ENCODE data around the gene STX2. TPM values are rescaled to one million over a fixed set of nuclear protein-coding genes. Genes with fewer than 3 reads are reported as not detected.

STX2 gene
- total RNA-seq, 2 donors from 2014 or later, result 18.2 to 20.2 TPM

DNA sequence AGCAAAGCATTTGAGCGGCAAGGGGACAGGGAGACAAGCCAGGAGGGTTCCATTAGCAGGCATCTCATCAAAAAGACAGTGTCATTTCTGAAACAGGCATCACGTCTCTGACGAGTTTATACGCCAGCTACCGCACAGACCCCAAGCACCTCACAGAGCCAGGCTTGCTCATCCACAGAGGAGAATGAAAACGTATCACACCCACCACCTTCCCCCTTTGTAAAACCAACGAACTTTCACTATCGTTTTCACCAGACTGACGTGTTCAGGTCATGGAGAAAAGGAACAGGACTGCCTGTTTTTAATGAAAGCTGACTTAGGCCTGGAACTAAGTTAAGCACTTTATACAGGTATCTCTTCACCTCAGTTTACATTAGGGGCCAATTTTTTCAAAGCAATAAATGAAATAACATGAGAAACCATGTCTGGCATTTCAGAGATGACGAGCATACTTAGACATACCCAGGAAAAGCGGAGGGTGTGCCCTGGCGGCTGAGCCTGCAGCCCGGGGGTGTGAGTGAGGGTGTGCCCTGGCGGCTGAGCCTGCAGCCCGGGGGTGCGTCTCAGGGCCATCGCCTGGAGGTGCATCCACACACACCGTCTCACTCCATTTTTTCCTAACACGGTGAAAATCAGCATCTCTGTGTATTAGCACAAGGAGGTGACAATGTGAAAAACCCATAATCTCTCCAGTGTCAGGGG lies 41.9 kb downstream of the STX2 start:
- peaks cover 63% of the 10 kb centered on the region for H3K36me3 ChIP-seq (ENCODE audit: control insufficient read depth, insufficient read depth, low read length)
- no peaks in the 10 kb centered on the region for H3K9me3 Mint-ChIP-seq
- no peaks in the 10 kb centered on the region for H3K27me3 ChIP-seq (ENCODE audit: control insufficient read depth, insufficient read depth, low read length, poor library complexity, severe bottlenecking)
- no peak for DNase-seq
- no peaks in the 10 kb centered on the region for H3K27me3 Mint-ChIP-seq (ENCODE audit: insufficient read depth)
- H3K4me1 Mint-ChIP-seq, result no peaks in the 10 kb centered on the region
- no peak overlapping the region for H3K9ac ChIP-seq (ENCODE audit: extremely low read depth, low read length, poor library complexity, severe bottlenecking)
- no peaks in the 10 kb centered on the region for H3K9me3 ChIP-seq (ENCODE audit: control insufficient read depth, low read length)
- H3K4me3 ChIP-seq (ENCODE audit: low read length), result no peak overlapping the region
- H3K4me1 ChIP-seq (ENCODE audit: control insufficient read depth, insufficient read depth, low read length), result no peaks in the 10 kb centered on the region
- WGBS, 2 experiments (ENCODE audit: insufficient coverage in 1 of 2, insufficient read length in 1 of 2), result 81 to 95% methylated on average over 8 to 19 of the region's 19 CpGs
- H3K27ac ChIP-seq (ENCODE audit: low read depth, low read length), result peak overlapping the region; percentile 32
- peaks cover 39% of the 10 kb centered on the region for H3K36me3 Mint-ChIP-seq (ENCODE audit: low read depth)
- TF ChIP-seq, protein P1, sequence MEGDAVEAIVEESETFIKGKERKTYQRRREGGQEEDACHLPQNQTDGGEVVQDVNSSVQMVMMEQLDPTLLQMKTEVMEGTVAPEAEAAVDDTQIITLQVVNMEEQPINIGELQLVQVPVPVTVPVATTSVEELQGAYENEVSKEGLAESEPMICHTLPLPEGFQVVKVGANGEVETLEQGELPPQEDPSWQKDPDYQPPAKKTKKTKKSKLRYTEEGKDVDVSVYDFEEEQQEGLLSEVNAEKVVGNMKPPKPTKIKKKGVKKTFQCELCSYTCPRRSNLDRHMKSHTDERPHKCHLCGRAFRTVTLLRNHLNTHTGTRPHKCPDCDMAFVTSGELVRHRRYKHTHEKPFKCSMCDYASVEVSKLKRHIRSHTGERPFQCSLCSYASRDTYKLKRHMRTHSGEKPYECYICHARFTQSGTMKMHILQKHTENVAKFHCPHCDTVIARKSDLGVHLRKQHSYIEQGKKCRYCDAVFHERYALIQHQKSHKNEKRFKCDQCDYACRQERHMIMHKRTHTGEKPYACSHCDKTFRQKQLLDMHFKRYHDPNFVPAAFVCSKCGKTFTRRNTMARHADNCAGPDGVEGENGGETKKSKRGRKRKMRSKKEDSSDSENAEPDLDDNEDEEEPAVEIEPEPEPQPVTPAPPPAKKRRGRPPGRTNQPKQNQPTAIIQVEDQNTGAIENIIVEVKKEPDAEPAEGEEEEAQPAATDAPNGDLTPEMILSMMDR (conservative IDR thresholded peaks at IDR 0.05), result no peak
- H3K27ac Mint-ChIP-seq, result no peak overlapping the region
- H3K4me3 Mint-ChIP-seq, result no peak overlapping the region

DNA sequence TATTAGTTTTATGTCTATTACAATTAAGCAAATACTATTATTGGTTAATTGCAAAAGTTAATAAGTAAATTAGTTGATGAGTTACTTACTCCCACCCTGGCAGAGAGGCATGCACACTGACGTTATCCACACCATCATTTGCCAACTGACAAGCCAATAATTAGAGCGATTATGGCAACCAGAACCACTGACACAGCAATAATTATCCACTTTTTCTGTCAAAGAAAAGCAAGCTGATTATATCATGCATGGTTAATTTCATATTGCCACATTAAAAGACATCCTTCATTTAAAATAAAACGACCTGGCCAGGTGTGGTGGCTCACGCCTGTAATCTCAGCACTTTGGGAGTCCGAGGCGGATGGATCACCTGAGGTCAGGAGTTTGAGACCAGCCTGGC lies 43.1 kb downstream of the STX2 start:
- Mint-ChIP-seq H3K27ac (no peak overlapping the region), H3K4me3 (no peak overlapping the region), H3K4me1 (no peaks in the 10 kb centered on the region), H3K36me3 (ENCODE audit: low read depth) (peaks cover 45% of the 10 kb centered on the region), H3K27me3 (ENCODE audit: insufficient read depth) (no peaks in the 10 kb centered on the region), H3K9me3 (no peaks in the 10 kb centered on the region)
- no peaks in the 10 kb centered on the region for H3K27me3 ChIP-seq (ENCODE audit: control insufficient read depth, insufficient read depth, low read length, poor library complexity, severe bottlenecking)
- no peak for DNase-seq
- peaks cover 62% of the 10 kb centered on the region for H3K36me3 ChIP-seq (ENCODE audit: control insufficient read depth, insufficient read depth, low read length)
- WGBS, 2 experiments (ENCODE audit: insufficient coverage in 1 of 2, insufficient read length in 1 of 2), result 70 to 75% methylated on average over 3 to 6 of the region's 6 CpGs
- TF ChIP-seq, protein P1 (conservative IDR thresholded peaks at IDR 0.05), result no peak
- no peaks in the 10 kb centered on the region for H3K9me3 ChIP-seq (ENCODE audit: control insufficient read depth, low read length)
- H3K9ac ChIP-seq (ENCODE audit: extremely low read depth, low read length, poor library complexity, severe bottlenecking), result no peak overlapping the region
- no peak overlapping the region for H3K4me3 ChIP-seq (ENCODE audit: low read length)
- no peak overlapping the region for H3K27ac ChIP-seq (ENCODE audit: low read depth, low read length)
- H3K4me1 ChIP-seq (ENCODE audit: control insufficient read depth, insufficient read depth, low read length), result no peaks in the 10 kb centered on the region

DNA sequence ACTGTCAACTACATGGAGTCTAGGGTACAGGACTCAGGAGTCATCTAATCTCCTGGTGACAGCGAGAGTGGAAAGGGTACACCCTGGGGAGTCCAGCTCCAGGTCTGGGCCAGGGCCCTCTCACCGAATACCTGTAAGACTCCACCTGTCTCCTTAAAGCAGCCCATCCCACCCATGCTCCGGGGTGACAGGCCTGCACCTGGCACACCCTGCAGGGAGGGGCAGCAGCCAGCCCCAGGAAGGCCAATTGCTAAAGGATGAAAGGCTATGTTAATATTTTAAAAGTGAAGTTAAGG lies 45.5 kb downstream of the STX2 start:
- no peak overlapping the region for H3K9ac ChIP-seq (ENCODE audit: extremely low read depth, low read length, poor library complexity, severe bottlenecking)
- Mint-ChIP-seq H3K9me3 (no peaks in the 10 kb centered on the region), H3K27ac (no peak overlapping the region), H3K27me3 (ENCODE audit: insufficient read depth) (no peaks in the 10 kb centered on the region), H3K4me1 (peaks cover 4% of the 10 kb centered on the region), H3K4me3 (no peak overlapping the region), H3K36me3 (ENCODE audit: low read depth) (peaks cover 41% of the 10 kb centered on the region)
- WGBS, 2 experiments (ENCODE audit: insufficient coverage in 1 of 2, insufficient read length in 1 of 2), result 85 to 94% methylated on average over 2 to 3 of the region's 3 CpGs
- H3K9me3 ChIP-seq (ENCODE audit: control insufficient read depth, low read length), result no peaks in the 10 kb centered on the region
- H3K4me3 ChIP-seq (ENCODE audit: low read length), result no peak overlapping the region
- H3K27ac ChIP-seq (ENCODE audit: low read depth, low read length), result no peak overlapping the region
- no peaks in the 10 kb centered on the region for H3K4me1 ChIP-seq (ENCODE audit: control insufficient read depth, insufficient read depth, low read length)
- TF ChIP-seq, protein P1 (conservative IDR thresholded peaks at IDR 0.05), result no peak
- H3K36me3 ChIP-seq (ENCODE audit: control insufficient read depth, insufficient read depth, low read length), result peaks cover 51% of the 10 kb centered on the region
- H3K27me3 ChIP-seq (ENCODE audit: control insufficient read depth, insufficient read depth, low read length, poor library complexity, severe bottlenecking), result no peaks in the 10 kb centered on the region
- no peak for DNase-seq

Measured in endodermal cell (in vitro differentiated cells).